HUES48 (cell line): ENCODE data around the gene NOC2L.

Experiments used
- H3K27ac ChIP-seq: one replicate; pipeline ENCODE4 v1.7.0; 2013; ENCODE audit warnings: low read depth, low read length, inconsistent platforms
- H3K27me3 ChIP-seq: 2 replicates; pipeline ENCODE4 v1.6.1; 2013; ENCODE audit warnings: mild to moderate bottlenecking, low read length; ENCODE audit not compliant: control insufficient read depth, insufficient read depth
- H3K36me3 ChIP-seq: 2 replicates; pipeline ENCODE4 v1.6.1; 2013; ENCODE audit warnings: low read length; ENCODE audit not compliant: control insufficient read depth, insufficient read depth
- H3K4me1 ChIP-seq: 2 replicates; pipeline ENCODE4 v1.6.1; 2013; ENCODE audit warnings: mild to moderate bottlenecking, low read length; ENCODE audit not compliant: control insufficient read depth, insufficient read depth
- H3K4me3 ChIP-seq: 2 replicates; pipeline ENCODE4 v1.5.1; 2013; ENCODE audit warnings: mild to moderate bottlenecking, low read depth, low read length
- H3K9ac ChIP-seq: 2 replicates; pipeline ENCODE4 v1.6.1; 2013; ENCODE audit warnings: mild to moderate bottlenecking, low read depth, low read length, moderate library complexity
- H3K9me3 ChIP-seq: 2 replicates; pipeline ENCODE4 v1.6.1; 2013; ENCODE audit warnings: low read length; ENCODE audit not compliant: control insufficient read depth, insufficient read depth

The NOC2L gene

GRCh38 chr1:944341-945325 lies 14.4 kb downstream of the NOC2L start:
- H3K4me1 ChIP-seq, result peaks cover 13% of the 10 kb centered on the region
- H3K9ac ChIP-seq, result no peak overlapping the region
- H3K27ac ChIP-seq, result no peak overlapping the region
- peaks cover 47% of the 10 kb centered on the region for H3K36me3 ChIP-seq
- no peak overlapping the region for H3K4me3 ChIP-seq
- H3K9me3 ChIP-seq, result no peaks in the 10 kb centered on the region
- H3K27me3 ChIP-seq, result peaks cover 37% of the 10 kb centered on the region

DNA sequence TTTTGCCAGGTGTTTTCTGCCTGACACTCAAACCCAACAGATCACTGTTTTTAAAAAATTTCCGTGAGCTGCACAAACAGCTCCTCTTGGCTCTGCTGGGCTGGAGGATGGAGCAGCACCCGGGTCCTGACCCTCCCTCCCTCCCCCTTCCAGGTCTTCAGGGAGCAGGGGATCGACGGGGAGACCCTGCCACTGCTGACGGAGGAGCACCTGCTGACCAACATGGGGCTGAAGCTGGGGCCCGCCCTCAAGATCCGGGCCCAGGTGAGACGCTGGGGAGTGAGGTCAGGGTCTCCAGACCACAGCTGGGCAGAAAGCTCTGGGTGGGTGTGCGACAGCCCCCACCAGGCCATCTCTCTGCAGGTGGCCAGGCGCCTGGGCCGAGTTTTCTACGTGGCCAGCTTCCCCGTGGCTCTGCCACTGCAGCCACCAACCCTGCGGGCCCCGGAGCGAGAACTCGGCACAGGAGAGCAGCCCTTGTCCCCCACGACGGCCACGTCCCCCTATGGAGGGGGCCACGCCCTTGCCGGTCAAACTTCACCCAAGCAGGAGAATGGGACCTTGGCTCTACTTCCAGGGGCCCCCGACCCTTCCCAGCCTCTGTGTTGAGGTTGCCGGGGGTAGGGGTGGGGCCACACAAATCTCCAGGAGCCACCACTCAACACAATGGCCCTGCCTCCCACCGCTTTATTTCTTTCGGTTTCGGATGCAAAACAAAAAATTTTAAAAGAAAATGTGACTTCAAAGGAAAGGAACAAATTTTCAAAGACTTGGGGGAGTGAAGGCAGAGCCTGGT lies 15.3 kb downstream of the NOC2L start:
- Histone ChIP-seq H3K27me3 (peaks cover 46% of the 10 kb centered on the region), H3K9me3 (no peaks in the 10 kb centered on the region), H3K4me1 (peaks cover 17% of the 10 kb centered on the region), H3K27ac (no peak overlapping the region), H3K36me3 (peaks cover 38% of the 10 kb centered on the region), H3K9ac (no peak overlapping the region), H3K4me3 (no peak overlapping the region)

GRCh38 chr1:942864-943533 lies 16.1 kb downstream of the NOC2L start:
- H3K9ac ChIP-seq, result no peak overlapping the region
- H3K27me3 ChIP-seq, result peaks cover 53% of the 10 kb centered on the region
- no peaks in the 10 kb centered on the region for H3K9me3 ChIP-seq
- peaks cover 32% of the 10 kb centered on the region for H3K36me3 ChIP-seq
- peaks cover 17% of the 10 kb centered on the region for H3K4me1 ChIP-seq
- no peak overlapping the region for H3K27ac ChIP-seq
- peak overlapping the region; percentile 43; the same call in 1 of the 2 replicates for H3K4me3 ChIP-seq

- peaks cover 17% of the 10 kb centered on the region for H3K4me1 ChIP-seq
- H3K4me3 ChIP-seq, result peak overlapping the region; percentile 43; the same call in 1 of the 2 replicates
- no peak overlapping the region for H3K9ac ChIP-seq
- no peaks in the 10 kb centered on the region for H3K9me3 ChIP-seq
- peaks cover 59% of the 10 kb centered on the region for H3K27me3 ChIP-seq
- H3K36me3 ChIP-seq, result peaks cover 26% of the 10 kb centered on the region
- H3K27ac ChIP-seq, result peak overlapping the region; percentile 47
Measured at GRCh38 chr1:942411-942821, 16.6 kb downstream of the NOC2L start.

DNA sequence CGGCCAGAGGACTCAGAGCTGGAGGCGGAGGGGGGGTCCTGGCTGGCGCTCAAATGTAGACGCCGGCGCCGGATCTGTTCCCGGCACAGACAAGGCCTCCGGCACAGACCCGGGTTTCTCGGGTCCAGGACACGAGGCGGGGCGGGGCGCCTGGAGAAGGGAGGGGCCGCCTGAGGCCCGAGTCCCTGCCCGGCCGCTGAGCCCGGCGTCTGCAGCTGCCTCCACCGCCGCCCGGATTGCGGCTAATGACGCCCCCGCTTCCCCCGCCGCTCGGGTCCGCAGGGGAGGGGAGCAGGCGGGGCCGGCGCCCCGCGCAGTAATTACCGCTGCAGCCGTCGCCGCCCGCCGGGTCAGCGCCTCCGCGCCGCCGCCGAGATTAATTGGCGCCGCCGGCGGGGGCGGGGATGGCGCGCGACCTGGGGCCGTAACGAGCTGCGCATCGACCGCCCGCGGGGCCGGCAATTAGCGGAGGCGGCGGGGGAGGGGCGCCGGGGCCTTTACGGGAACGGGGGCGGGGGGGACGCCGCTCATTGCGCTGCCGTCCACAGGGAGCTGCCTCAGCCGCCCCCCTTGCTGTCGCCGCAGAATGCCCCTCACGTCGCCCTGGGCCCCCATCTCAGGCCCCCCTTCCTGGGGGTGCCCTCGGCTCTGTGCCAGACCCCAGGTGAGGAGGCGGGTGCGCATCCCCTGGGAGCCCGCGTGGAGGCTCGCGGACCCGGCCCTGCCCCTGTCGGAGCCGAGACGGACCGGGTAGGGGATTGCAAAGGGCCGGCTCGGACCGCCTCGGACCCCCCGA lies 17.3 kb downstream of the NOC2L start:
- Histone ChIP-seq H3K27me3 (peaks cover 63% of the 10 kb centered on the region), H3K4me1 (peaks cover 17% of the 10 kb centered on the region), H3K9me3 (no peaks in the 10 kb centered on the region), H3K9ac (no peak overlapping the region), H3K4me3 (peak overlapping the region; percentile 50; the same call in 1 of the 2 replicates), H3K27ac (peak overlapping the region; percentile 47), H3K36me3 (peaks cover 19% of the 10 kb centered on the region)

DNA sequence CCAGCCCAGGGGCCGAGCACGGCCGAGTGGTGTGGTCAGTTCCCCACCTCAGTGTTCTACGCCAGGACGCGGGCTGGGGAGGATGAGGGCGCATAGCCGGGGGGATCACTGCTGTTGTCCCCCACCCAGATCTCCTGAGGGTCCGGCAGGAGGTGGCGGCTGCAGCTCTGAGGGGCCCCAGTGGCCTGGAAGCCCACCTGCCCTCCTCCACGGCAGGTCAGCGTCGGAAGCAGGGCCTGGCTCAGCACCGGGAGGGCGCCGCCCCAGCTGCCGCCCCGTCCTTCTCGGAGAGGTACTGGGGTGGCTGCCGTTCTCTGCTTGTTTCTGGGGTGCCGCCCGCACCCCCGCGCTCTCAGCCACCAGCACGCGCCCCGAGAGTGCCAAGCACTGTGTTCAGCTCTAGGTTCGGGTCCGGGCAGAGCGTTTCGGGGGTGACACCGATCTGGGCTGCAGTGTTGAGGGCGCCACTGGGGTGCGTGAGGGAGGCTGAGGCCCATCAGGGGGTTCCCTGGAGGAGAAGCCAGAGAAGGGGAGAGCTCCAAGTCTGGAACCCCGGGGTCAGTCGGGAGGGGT lies 18.0 kb downstream of the NOC2L start:
- H3K27me3 ChIP-seq, result peaks cover 70% of the 10 kb centered on the region
- peaks cover 14% of the 10 kb centered on the region for H3K36me3 ChIP-seq
- peaks cover 17% of the 10 kb centered on the region for H3K4me1 ChIP-seq
- no peaks in the 10 kb centered on the region for H3K9me3 ChIP-seq
- no peak overlapping the region for H3K27ac ChIP-seq
- H3K9ac ChIP-seq, result no peak overlapping the region
- peak overlapping the region; percentile 50; the same call in 1 of the 2 replicates for H3K4me3 ChIP-seq

- no peak overlapping the region for H3K9ac ChIP-seq
- peaks cover 77% of the 10 kb centered on the region for H3K27me3 ChIP-seq
- H3K9me3 ChIP-seq, result no peaks in the 10 kb centered on the region
- H3K36me3 ChIP-seq, result peaks cover 7% of the 10 kb centered on the region
- H3K4me1 ChIP-seq, result peaks cover 17% of the 10 kb centered on the region
- peak overlapping the region; percentile 6 for H3K27ac ChIP-seq
- H3K4me3 ChIP-seq, result peak overlapping the region; percentile 50
Measured at GRCh38 chr1:940107-941014, 18.7 kb downstream of the NOC2L start.

- Histone ChIP-seq H3K27ac (no peak overlapping the region), H3K27me3 (peaks cover 84% of the 10 kb centered on the region), H3K36me3 (no peaks in the 10 kb centered on the region), H3K9ac (no peak overlapping the region), H3K4me1 (peaks cover 20% of the 10 kb centered on the region), H3K4me3 (no peak overlapping the region), H3K9me3 (no peaks in the 10 kb centered on the region)
Measured at GRCh38 chr1:939511-940106, 19.4 kb downstream of the NOC2L start.
